A204.1 (cell line): Measurements from ENCODE around the gene TGM3.

ENCODE experiments used
- FAIRE-seq: peaks from 2 replicates; lab custom pipeline; 2012; peaks lifted over from hg19 to GRCh38; lab: Jason Lieb, UNC

Gene TGM3

GRCh38 chr20:2380601-2381000 is 84.8 kb downstream of the TGM3 start, which contains the start of gene TGM6:
TSS of gene TGM6 (plus strand) at chr20:2380901. CDS start at chr20:2380969, 68 bp downstream.
- no peak for FAIRE-seq

- FAIRE-seq, result no peak
Observed at GRCh38 chr20:2381303-2381702, 85.5 kb downstream of the TGM3 start.

GRCh38 chr20:2382833-2383232 is 87.0 kb downstream of the TGM3 start:
- FAIRE-seq, result no peak

GRCh38 chr20:2385026-2385425 is 89.2 kb downstream of the TGM3 start:
- no peak for FAIRE-seq

- FAIRE-seq, result no peak
Observed at GRCh38 chr20:2385496-2385895, 89.7 kb downstream of the TGM3 start.

GRCh38 chr20:2386516-2387179 is 90.8 kb downstream of the TGM3 start:
- no peak for FAIRE-seq

GRCh38 chr20:2387180-2387577 is 91.4 kb downstream of the TGM3 start:
- no peak for FAIRE-seq

GRCh38 chr20:2387580-2387979 is 91.8 kb downstream of the TGM3 start:
- no peak for FAIRE-seq
